GM12892 (cell line): ENCODE results near the gene MAMLD1.

ENCODE experiments used
- POLR2A ChIP-seq: IDR thresholded peaks from 2 replicates; pipeline ENCODE4 v1.6.1; 2011; ENCODE audit warnings: low read depth, low read length, control low read depth
- POLR2AphosphoS5 ChIP-seq: IDR thresholded peaks from 2 replicates; pipeline ENCODE4 v1.6.1; 2011; ENCODE audit warnings: low read depth, low read length, control low read depth
- TAF1 ChIP-seq: IDR thresholded peaks from 2 replicates; pipeline ENCODE4 v1.6.1; 2011; ENCODE audit warnings: low read depth, mild to moderate bottlenecking, control low read depth, low read length, borderline replicate concordance

DNA sequence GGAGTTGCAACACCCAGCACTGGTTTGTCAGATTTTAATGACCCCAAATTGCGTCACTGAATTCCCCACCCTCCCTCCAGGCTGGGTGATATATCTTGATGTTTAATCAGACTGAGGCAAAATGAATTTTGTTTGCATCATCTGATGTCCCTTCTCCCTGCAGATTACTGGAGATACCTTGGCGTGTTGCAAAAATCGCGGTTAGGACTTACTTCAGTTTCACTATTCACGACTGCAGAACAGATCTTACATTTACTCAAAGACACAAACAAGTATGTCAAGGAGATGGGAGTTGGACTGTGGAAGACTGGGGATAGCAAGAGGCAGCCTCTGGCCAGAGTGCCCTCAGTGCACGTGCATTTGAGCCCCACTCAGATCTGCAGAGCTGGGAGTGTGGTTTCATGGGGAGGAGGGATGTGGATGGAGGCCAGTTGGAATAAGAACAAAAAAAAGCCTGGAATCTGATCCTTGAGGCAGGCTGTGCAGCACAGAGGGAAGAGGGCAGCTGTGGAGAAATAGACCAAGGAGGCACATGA is 113.1 kb downstream of the MAMLD1 start:
- TF ChIP-seq POLR2A: no peak
- no peak for TF ChIP-seq TAF1
- TF ChIP-seq POLR2AphosphoS5: no peak
